ENCODE data around the gene GALR1.

The GALR1 gene

GRCh38 chr18:77321823-77322805 is 72.5 kb downstream of the GALR1 start:
- Histone ChIP-seq H3K9me3 (ENCODE audit: control insufficient read depth, insufficient read depth, low read length) (no peaks in the 10 kb centered on the region), H3K9ac (ENCODE audit: low read depth, low read length) (no peak overlapping the region), H3K4me1 (ENCODE audit: insufficient read depth, low read length) (peaks cover 3% of the 10 kb centered on the region; the same call in 1 of the 2 replicates)

GRCh38 chr18:77323640-77324299 is 74.1 kb downstream of the GALR1 start:
- peaks cover 3% of the 10 kb centered on the region; the same call in 1 of the 2 replicates for H3K4me1 ChIP-seq (ENCODE audit: insufficient read depth, low read length)
- H3K9me3 ChIP-seq (ENCODE audit: control insufficient read depth, insufficient read depth, low read length), result no peaks in the 10 kb centered on the region
- H3K9ac ChIP-seq (ENCODE audit: low read depth, low read length), result no peak overlapping the region
- H3K36me3 ChIP-seq (ENCODE audit: insufficient read depth, low read length), result no peaks in the 10 kb centered on the region

More at GRCh38 chr18:77321823-77322805, 72.5 kb downstream of the GALR1 start:
- H3K36me3 ChIP-seq (ENCODE audit: insufficient read depth, low read length), result no peaks in the 10 kb centered on the region
